ENCODE measurements around the gene TALDO1. TPM values are rescaled to one million over a fixed set of nuclear protein-coding genes. Genes with fewer than 3 reads are reported as not detected.

TALDO1 gene
- total RNA-seq (100 to 1,000 TPM; 160 to 292 (median 229) TPM), polyA plus RNA-seq (100 to 1,000 TPM; 108 to 177 (median 125) TPM)
- long read RNA-seq, donor 1, transcript TALDO1-201 (8 exons, 1,346 nt), result major isoform, 71 of 93 reads
- long read RNA-seq, donor 1, partial matches to known transcripts, result 16 of 93 reads
- long read RNA-seq, donor 1, other reads (novel, unspliced or antisense), result 0 of 93 reads
- long read RNA-seq, donor 2, transcript TALDO1-201 (8 exons, 1,346 nt), result major isoform, 63 of 86 reads
- long read RNA-seq, donor 2, transcript TALDO1-206 (2 exons, 587 nt), result minor isoform, 5 of 86 reads
- long read RNA-seq, donor 2, partial matches to known transcripts, result 16 of 86 reads
- long read RNA-seq, donor 2, other reads (novel, unspliced or antisense), result 0 of 86 reads

DNA sequence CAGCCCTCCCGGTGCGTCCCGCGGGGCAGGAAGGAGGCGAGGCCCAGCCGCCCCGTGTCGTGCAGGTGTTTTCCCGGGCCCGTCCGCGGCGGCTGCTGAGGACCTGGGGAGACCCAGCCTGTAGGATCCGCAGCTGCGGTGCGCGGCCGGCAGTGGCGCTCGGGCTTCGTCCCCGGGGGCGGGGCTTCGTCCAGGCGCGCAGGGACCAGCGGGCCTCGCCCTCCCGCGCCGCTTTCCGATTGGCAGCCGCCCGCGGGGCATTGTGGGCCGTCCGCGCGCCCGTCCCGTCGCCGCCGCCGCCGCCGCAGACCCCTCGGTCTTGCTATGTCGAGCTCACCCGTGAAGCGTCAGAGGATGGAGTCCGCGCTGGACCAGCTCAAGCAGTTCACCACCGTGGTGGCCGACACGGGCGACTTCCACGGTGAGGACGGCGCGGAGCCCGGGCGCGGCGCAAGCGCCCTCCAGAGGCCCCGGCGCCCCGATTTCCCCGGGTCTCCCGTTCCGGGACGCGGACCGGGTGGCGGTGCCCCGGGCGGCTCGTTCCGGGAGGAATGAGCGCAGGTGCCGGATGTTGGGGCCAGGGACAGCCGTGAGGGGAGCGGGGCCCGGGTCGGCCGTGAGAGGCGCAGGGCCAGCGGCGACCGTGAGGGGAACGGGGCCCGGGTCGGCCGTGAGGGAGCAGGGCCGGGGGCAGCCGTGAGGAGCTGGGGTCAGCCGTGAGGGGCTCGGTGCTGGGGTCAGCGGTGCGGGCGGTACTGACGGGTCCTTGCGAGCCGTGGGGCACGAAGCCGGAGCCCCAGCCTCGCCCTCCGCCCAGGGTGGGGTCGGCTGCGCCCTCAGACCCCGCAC lies at the start of gene TALDO1:
Gene TALDO1 (plus strand): TSS at position 307 of the 849 bp plus-strand sequence. CDS start 18 bp downstream, at position 325.
- Histone ChIP-seq H3K27me3 (replicated peaks in 1 of 7) (no peaks in the 10 kb centered on the region), H3K36me3 (peaks cover 0 to 23% (median 1%) of the 10 kb centered on the region in 6 donors), H3K9me3 (no peaks in the 10 kb centered on the region), H3K4me1 (peaks cover 21 to 70% (median 43%) of the 10 kb centered on the region in 6 donors), H3K4me3 (peak within 1 kb of the TSS; percentile 85 to 98 (median 96)), H3K27ac (peak within 1 kb of the TSS; percentile 58 to 99 (median 91))
- peak; percentile 98 for DNase-seq
- WGBS, 5 donors, result 0 to 1% (median 1%) methylated on average over 13 to 112 of the region's 112 CpGs
- intact Hi-C loops (cut with DNase I; ENCODE audit: low total_unique reads), result no loop called here
- TF ChIP-seq POLR2A (IDR thresholded peaks at IDR 0.05) (peak in 1 of 3 donors; percentile 44), CTCF (IDR thresholded peaks at IDR 0.05 in 8 of 11, conservative IDR thresholded peaks at IDR 0.05 in 3 of 11) (peak in 7 of 11 experiments; percentile 21 to 67 (median 48)), POLR2AphosphoS5 (IDR thresholded peaks at IDR 0.05) (peak; percentile 86 to 90 (median 89))

DNA sequence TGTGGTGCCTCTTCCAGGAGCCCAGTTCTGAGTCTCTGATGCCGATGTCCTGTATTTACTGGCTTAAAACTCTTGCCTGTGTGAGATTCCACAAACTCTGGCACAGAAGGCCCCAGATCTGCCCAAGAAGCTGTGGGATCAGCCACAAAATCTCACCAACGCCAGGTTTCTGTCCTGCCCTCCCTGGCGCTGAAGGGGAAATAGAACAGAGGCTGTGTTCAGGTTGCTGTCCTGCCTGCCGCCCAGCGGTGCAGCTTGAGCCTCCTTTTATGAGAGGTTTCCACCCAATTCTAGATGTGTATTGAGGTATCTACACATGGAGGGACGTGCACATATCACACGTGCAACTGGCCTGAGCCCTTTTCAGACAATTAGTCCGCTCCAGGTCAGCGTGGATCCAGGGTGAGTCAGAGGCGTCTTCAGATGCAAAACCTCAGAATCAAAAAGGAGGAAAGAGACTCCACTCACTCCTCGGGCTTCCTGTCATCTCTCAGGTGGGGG lies 49.4 kb upstream of the TALDO1 start:
- intact Hi-C loops (cut with DNase I; ENCODE audit: low total_unique reads), result no loop called here

DNA sequence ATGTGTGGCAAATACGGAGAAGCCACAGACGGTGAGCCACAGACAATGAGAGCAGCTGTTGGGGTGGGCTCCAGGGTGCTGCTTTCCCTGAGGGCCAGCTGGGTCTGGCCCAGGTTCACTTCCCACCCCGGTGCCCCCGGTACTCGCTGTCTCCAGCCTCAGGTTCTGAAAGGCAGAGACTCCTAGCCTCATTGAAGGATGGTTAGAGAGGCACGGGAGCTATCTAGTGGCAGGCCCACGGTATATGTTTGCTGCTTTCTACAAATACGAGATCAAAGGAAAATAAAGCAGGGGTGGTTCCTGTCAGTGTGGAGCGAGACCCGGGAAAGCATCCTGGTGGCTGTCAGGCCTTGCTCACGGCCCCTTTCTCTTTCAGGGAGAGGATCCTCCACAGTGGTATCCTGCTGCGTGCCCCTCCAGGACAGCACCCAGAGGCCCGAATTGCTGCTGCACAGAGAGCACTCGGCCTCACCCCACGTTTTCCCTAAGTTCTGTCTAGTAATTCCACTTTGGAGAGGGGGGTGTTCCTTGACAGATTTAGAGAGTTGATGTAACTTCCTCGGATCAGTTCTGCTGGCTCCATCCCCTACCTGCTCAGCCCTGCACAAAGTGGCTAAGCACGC lies 48.7 kb upstream of the TALDO1 start:
- Histone ChIP-seq H3K27me3 (replicated peaks in 1 of 7) (no peaks in the 10 kb centered on the region), H3K27ac (peak overlapping the region in 3 of 8 donors; percentile 97 to 100 (median 99)), H3K9me3 (no peaks in the 10 kb centered on the region), H3K36me3 (peaks cover 0 to 56% (median 10%) of the 10 kb centered on the region in 6 donors), H3K4me1 (peaks cover 25 to 63% (median 47%) of the 10 kb centered on the region in 6 donors), H3K4me3 (no peak overlapping the region)
- DNase-seq, result no peak
- intact Hi-C loops (cut with DNase I; ENCODE audit: low total_unique reads), result no loop called here
- TF ChIP-seq CTCF (IDR thresholded peaks at IDR 0.05 in 8 of 11, conservative IDR thresholded peaks at IDR 0.05 in 3 of 11), result no peak
- TF ChIP-seq POLR2AphosphoS5 (IDR thresholded peaks at IDR 0.05), result no peak
- TF ChIP-seq POLR2A (IDR thresholded peaks at IDR 0.05), result no peak
- WGBS, 5 donors, result 85 to 88% (median 86%) methylated on average over 17 of the region's 17 CpGs

More for the DNA sequence above, 49.4 kb upstream of the TALDO1 start:
- H3K4me3 ChIP-seq, result peak overlapping the region in 1 of 8 donors; percentile 25
- no peak for TF ChIP-seq POLR2AphosphoS5 (IDR thresholded peaks at IDR 0.05)
- no peak for TF ChIP-seq POLR2A (IDR thresholded peaks at IDR 0.05)
- no peak for TF ChIP-seq CTCF (IDR thresholded peaks at IDR 0.05 in 8 of 11, conservative IDR thresholded peaks at IDR 0.05 in 3 of 11)
- H3K4me1 ChIP-seq, result peaks cover 28 to 63% (median 47%) of the 10 kb centered on the region in 6 donors
- peaks cover 0 to 49% (median 10%) of the 10 kb centered on the region in 6 donors for H3K36me3 ChIP-seq
- WGBS, 5 donors, result 75 to 82% (median 81%) methylated on average over 11 of the region's 11 CpGs
- H3K9me3 ChIP-seq, result no peaks in the 10 kb centered on the region
- H3K27me3 ChIP-seq (replicated peaks in 1 of 7), result no peaks in the 10 kb centered on the region
- DNase-seq, result no peak
- H3K27ac ChIP-seq, result peak overlapping the region in 7 of 8 donors; percentile 97 to 100 (median 99)

Data from spleen (tissue), 13 donors.